HFF-Myc (cell line): ENCODE measurements around the gene FBLN2.
"Not testable (repeated sequence)": the region's sequence is repeated elsewhere in the genome, so short reads cannot be mapped to it uniquely, and the experiment has no call there.

ENCODE experiments used
- DNase-seq: peaks from one replicate; pipeline ENCODE4 v3.0.0-alpha.2; 2011; ENCODE audit warnings: low read depth; ENCODE audit errors: extremely low read depth
- H3K4me3 ChIP-seq: replicated peaks from 2 replicates; pipeline ENCODE4 v1.5.1; 2011; ENCODE audit warnings: low read depth, mild to moderate bottlenecking, control low read depth, low read length
- TF ChIP-seq, protein P1 (sequence below): IDR thresholded peaks from 2 replicates; pipeline ENCODE4 v1.5.1; 2012; ENCODE audit warnings: mild to moderate bottlenecking, low read depth, low read length, control low read depth; ENCODE audit errors: missing control alignments

FBLN2 gene

DNA sequence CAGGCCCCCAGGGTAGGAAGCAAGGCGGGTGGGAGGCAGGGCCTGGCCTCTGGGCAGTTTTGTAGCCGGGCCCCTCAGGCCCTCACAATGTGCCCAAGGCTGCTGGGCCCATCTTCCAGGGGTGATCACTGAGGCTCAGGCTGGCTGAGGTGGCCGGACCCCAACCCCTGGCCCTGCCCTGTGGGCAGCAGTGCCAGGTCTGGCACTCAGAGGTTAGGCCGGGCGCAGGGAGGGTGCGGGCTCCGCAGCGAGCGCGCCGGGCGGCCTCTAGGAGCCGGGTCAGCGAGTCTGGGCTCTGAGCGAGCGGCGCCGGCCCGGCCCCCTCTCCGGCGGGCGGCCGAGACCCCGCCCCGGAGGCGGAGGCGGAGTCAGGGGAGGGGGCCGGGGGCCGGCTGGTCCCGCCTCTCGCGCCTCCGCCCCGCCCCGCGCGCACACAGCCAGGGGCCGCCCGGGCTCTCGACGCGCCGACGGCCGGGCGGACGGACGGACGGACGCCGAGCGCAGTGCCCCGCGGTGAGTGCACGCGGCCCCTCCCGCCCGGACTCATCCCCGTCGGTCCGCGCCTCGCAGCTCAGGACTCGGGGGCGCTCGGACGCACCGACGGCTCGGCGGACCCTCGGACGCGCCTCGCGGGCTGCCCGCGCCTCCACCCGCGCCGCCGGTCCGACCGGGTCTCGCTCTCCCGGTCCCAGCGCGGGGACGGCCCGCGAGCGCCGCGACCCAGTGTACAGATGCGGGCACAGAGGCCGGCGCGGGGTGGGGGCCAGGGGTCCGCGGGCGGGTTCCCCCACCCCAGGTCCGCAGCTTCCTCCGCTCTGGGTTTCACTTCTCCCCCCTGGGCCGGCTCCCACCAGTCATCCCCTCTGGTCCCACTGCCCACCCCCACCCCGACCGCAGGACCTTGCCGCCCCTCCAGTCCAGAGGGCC, at the start of gene FBLN2:
Gene FBLN2 (plus strand): TSS at position 430 of the 927 bp plus-strand sequence. CDS start 21,231 bp downstream, outside the sequence.
- TF ChIP-seq, protein P1, sequence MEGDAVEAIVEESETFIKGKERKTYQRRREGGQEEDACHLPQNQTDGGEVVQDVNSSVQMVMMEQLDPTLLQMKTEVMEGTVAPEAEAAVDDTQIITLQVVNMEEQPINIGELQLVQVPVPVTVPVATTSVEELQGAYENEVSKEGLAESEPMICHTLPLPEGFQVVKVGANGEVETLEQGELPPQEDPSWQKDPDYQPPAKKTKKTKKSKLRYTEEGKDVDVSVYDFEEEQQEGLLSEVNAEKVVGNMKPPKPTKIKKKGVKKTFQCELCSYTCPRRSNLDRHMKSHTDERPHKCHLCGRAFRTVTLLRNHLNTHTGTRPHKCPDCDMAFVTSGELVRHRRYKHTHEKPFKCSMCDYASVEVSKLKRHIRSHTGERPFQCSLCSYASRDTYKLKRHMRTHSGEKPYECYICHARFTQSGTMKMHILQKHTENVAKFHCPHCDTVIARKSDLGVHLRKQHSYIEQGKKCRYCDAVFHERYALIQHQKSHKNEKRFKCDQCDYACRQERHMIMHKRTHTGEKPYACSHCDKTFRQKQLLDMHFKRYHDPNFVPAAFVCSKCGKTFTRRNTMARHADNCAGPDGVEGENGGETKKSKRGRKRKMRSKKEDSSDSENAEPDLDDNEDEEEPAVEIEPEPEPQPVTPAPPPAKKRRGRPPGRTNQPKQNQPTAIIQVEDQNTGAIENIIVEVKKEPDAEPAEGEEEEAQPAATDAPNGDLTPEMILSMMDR: no peak
- H3K4me3 ChIP-seq: peak within 1 kb of the TSS; percentile 46
- DNase-seq: no peak

DNA sequence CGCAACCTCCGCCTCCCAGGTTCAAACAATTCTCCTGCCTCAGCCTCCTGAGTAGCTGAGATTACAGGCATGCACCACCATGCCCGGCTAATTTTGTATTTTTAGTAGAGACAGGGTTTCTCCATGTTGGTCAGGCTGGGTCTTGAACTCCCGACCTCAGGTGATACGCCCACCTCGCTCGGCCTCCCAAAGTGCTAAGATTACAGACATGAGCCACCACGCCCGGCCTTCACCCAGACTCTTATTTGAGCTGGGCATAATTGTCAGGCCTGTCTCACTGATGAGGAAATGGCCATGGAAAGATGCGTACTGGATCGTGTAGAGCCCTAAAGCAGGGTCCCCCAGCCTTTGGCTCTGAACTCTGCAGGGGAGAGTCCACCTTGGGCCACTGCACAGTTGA, 49.7 kb upstream of the FBLN2 start:
- H3K4me3 ChIP-seq, DNase-seq: not testable (repeated sequence)

DNA sequence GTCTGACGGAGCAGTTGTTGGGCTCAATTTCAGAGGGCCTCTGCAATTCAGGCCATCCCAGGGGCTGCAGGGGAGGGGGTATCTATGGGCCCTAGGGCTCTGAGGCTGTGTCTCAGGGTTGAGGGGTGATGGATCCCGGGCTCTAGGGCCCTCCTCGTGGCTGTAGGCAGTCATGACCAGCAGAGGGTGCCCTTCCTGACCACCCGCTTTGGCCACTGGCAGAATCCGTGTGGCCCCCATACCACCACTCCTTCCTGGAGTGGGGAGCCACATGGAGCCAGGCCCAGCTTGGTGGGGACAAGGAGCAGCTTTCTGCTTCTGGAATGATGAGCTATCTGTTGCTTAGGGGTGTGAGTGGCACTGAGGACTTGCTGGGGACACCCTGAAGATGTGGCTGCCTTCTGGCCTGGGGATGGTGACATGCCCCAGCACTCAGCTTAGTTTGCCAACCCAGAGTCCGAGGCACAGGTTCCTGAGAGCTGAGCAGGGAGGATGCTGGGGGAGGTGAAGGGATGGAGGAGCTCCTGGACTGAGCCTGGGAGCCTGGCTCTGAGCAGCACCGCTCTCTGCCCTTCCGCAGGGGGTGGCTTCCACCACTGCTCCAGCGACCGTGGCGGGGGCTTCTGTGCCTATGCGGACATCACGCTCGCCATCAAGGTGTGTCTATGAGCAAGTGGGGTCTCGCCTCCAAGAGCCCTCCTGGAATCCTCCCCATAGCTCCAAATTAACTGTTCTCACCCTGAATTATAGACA, 48.6 kb upstream of the FBLN2 start:
- DNase-seq: no peak
- no peak overlapping the region for H3K4me3 ChIP-seq
- TF ChIP-seq, protein P1: peak; percentile 74

DNA sequence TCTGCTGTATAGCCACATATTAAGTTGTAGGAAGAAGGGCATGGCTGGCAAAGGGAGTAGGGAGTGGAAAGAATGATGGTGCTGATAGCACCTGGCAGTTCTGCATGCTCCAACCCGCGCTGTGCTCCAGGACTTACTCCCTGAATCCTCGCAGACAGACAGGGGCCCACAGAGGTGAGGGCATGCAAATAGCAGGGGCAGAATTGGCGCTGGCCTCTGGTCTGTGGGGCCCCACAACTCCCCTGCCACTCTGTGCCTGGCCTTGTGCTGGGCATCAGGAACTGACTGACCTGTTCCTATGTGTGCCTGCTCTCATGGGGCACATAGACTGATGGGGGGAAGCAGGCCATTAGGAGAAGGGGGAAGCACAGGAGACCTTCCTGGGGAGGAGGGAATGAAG, 47.9 kb upstream of the FBLN2 start:
- DNase-seq: no peak
- TF ChIP-seq, protein P1: no peak
- H3K4me3 ChIP-seq: no peak overlapping the region

DNA sequence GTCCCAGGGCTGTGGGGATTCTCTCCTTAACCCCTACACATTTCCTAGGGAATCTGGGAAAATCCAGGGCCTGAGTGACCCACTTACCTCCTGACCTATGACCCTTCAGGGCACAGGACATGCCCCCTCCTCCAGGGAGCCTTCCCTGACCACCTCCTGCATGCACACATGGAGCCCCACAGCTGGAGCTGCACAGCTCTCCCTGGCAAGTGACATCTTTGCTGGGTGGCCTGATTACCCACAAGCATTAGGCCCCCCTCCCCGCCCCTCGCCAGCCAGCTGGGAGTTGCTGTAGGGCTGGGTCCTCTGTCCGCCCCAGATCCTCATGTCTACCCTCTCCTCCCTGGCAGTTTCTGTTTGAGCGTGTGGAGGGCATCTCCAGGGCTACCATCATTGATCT, 47.4 kb upstream of the FBLN2 start:
- TF ChIP-seq, protein P1: no peak
- no peak for DNase-seq
- H3K4me3 ChIP-seq: no peak overlapping the region

DNA sequence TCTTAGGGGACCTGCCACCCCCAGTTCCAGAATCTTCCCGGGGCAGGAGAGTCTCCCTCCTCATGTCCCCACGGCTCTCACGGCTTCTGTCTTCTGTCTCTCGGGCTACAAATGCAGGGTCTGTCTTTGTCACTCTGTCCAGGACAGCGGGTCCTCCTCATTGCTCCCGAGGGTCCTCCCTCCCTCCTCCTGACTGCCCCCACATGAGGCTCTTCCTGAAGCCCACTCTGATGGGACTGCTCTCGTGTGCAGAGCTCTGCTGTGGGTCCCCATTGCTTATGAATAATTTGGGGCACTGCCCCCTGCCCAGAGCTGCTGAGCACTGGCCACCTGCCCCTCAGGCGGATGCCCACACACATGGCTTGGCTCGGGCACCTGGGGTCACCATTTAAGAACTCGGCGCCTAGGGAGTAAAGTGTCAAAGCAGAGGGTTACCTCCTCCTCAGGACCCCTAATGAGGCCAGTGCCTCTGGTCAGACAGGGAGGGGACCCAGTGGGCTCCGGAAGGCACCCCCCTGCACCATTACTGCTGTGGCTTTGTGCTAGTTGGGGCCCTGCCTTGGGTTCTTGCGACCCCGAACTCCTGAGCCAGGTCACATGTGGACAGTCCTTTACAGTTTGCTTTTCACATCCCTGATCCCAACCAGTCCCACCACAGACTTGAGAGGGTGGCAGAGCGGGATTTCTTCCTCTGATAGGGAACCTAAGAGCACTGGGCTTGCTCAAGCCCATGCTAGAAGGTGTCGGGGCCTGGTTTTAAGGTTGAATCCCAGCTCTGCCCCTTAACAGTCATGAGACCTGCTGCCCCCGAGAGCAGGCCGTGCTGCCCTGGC, 46.8 kb upstream of the FBLN2 start:
- no peak for DNase-seq
- no peak overlapping the region for H3K4me3 ChIP-seq
- TF ChIP-seq, protein P1: no peak

DNA sequence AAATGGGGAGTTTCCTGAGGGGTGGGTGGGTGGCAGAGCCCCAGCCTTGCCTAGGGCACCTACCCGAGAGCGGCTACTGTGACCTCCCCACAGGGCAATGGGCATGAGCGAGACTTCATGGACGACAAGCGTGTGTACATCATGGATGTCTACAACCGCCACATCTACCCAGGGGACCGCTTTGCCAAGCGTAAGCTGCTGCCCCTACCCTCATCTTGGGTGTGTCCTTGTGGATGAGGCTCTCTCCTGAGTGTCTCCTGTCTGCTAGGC, 46.2 kb upstream of the FBLN2 start:
- no peak for DNase-seq
- TF ChIP-seq, protein P1: no peak
- no peak overlapping the region for H3K4me3 ChIP-seq
